Panc1 (cell line): Measurements from ENCODE around the gene SIAH1.

Experiments used
- CTCF ChIP-seq: fragments of 450-650 bp; IDR thresholded peaks from 2 replicates; pipeline ENCODE4 v1.5.1; 2017; ENCODE audit warnings: mild to moderate bottlenecking
- POLR2AphosphoS5 ChIP-seq: IDR thresholded peaks from 2 replicates; pipeline ENCODE4 v1.6.1; 2012; ENCODE audit warnings: mild to moderate bottlenecking, low read depth, low read length, moderate library complexity
- REST ChIP-seq, 2 experiments: IDR thresholded peaks; 2 replicates each; pipeline ENCODE4 v1.6.1; 2011 to 2012; ENCODE audit warnings: low read depth in 2 of 2, control low read depth in 1 of 2, low read length in 1 of 2, mild to moderate bottlenecking in 1 of 2, moderate library complexity in 1 of 2; ENCODE audit not compliant: insufficient read depth in 1 of 2
- SIN3A ChIP-seq: IDR thresholded peaks from 2 replicates; pipeline ENCODE4 v1.6.1; 2012; ENCODE audit warnings: low read depth, mild to moderate bottlenecking, low read length, moderate library complexity, borderline replicate concordance; ENCODE audit not compliant: insufficient read depth
- TCF7L2 ChIP-seq: IDR thresholded peaks from 2 replicates; pipeline ENCODE4 v1.6.1; 2011; ENCODE audit warnings: mild to moderate bottlenecking, low read depth, low read length, inconsistent platforms

GRCh38 chr16:48393485-48394354, 8.5 kb upstream of the SIAH1 start:
- TF ChIP-seq CTCF (no peak), REST (IDR thresholded peaks at IDR 0.05; ENCODE audit: insufficient read depth in 1 of 2, low read depth in 2 of 2, low read length in 1 of 2) (no peak), SIN3A (no peak), POLR2AphosphoS5 (no peak), TCF7L2 (no peak)
